Umbilical cord (tissue), 2 donors: ENCODE results near the gene KCNS1. TPM values are rescaled to one million over a fixed set of nuclear protein-coding genes. Genes with fewer than 3 reads are reported as not detected.
A peak's percentile ranks its signal among the peaks of the same experiment; 100 is the strongest.

ENCODE experiments used
- DNase-seq: peaks from one replicate; pipeline ENCODE4 v3.0.0-alpha.2; 2015; ENCODE audit warnings: low spot score
- total RNA-seq: library from RNA; depleted of rRNA; stranded (reverse); fragments of >200 nt; gene quantifications from one replicate; pipeline ENCODE4 v1.2.3, GENCODE V29; 2014; ENCODE audit warnings: low replicate concordance; ENCODE audit not compliant: insufficient read depth

KCNS1 gene
- total RNA-seq, 1 donor from 2014 or later, result 2.4 TPM

DNA sequence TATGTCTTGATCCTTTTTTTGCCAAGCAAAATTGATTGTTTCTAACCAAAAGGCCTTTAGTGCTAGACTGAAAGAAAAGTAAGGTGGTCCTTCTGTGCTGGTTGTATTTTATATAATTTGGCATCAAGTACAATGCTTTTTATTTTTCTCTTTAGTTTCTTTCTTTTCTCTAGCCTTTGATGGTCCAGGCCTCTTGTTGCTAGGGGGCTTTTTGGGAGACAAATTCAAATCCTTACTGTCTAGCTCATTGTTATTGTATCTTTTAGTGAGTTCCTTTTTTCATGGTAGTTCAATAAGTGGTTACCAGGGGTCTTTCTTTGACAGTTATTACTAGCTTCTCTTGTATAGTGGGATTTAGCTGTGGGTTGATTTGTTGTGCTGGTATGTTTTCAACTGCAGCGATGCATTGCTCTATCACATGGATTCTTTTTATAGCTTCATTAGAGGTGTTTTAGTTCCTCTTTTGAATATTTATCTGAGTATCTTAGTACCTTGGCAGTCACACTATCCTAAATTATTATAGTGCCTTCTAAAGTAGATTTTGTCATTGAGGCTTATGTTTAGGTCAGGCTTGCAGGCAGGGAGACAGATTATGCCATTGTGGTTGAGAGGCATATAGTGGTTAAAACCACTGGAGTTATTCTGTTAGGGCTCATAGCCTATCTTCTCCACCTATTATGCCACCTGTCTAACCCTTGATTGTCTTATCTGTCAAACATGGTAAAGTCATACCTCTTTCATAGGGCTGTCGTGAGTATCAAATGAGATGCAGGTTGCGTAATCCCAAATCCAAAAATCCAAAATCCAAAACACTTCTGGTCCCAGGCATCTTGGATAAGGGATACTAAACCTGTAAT lies 49.5 kb downstream of the KCNS1 start:
- DNase-seq, result no peak

DNA sequence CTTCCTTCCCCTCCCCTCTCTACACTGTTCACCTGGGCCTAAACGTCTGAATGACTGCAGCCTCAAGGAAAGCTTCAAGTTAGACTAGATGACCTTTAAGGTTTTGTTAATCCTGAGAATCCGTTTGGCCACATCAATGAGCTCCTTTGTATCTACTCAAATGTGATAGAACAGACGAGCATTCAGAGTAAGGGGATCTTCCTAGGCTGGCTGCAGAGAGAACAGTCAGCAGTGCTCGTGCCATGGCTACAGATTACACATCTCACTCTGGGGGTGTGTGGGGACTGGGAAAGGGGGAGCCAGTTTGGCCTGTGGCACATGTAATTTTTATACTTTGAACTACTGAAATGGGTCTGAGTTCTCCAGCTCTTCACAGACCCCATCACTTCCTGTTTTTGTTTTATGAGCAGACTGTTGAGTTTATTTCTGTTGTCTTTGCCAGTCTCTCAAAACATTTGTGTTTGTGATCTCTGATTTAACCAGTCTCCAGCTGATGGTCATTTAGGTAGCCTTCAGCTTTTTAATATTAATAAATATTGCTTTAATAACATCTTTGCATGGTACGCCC lies 50.9 kb downstream of the KCNS1 start:
- DNase-seq, result no peak

DNA sequence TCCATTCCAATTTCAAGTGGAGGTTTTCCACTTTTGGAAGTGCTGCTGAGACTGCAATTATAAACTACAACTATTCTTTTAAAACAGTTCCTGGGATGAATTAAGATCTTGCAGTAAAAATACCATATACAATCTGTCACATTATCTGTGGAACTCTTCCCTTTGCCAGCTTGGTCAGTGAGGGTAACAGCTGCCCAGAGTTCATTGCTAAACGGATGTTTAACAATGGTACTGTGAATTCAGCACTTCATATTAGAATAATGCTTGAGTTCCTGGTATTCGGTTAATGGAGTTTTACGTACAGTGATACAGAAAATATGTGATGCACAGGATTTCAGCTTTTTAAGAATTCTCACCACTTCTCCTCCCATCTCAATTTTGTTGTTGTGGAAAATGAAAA lies 51.5 kb downstream of the KCNS1 start:
- no peak for DNase-seq

DNA sequence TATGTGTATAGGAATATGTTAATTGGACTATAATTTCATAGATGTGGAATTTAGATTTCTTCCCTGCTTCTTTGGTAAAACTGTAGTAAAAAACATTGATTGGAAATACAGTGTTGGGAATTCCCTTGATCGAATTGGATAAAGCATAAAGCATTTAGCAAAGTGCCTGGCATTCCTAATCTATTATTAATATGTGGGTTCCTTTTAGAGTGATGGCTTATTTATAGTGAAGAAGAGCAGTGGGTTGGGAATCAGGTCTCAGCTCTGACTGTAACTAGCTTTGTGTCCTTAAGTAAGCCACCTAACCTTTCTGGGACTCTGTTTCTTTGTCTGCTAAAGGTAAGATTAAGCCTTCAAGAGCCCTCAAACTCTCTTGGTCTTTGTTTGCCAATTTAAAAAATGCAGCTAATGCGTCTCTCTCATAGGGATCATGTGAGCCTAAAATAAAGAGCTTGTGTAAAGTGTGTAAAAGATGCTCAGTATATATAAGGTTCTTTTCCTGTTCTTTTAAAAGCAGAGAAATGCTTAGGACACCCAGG lies 53.3 kb downstream of the KCNS1 start:
- no peak for DNase-seq

DNA sequence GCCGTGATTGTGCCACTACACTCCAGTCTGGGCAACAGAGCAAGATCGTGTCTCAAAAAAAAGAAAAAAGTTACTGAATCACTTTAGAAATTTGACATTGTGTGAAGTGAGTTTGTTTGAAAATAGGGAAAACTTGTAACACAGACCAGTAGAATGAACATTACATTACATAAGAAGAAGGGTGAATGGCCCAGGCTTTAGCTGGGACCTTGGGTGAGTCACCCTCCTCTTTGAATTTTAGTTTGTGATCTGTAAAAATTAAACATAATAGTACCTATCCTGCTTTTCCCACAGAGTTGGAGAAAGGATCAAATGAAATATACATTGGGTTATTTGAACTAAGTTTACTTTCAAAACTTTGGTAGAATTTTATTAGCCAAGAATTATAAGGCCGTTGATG lies 56.3 kb downstream of the KCNS1 start:
- DNase-seq, result no peak

DNA sequence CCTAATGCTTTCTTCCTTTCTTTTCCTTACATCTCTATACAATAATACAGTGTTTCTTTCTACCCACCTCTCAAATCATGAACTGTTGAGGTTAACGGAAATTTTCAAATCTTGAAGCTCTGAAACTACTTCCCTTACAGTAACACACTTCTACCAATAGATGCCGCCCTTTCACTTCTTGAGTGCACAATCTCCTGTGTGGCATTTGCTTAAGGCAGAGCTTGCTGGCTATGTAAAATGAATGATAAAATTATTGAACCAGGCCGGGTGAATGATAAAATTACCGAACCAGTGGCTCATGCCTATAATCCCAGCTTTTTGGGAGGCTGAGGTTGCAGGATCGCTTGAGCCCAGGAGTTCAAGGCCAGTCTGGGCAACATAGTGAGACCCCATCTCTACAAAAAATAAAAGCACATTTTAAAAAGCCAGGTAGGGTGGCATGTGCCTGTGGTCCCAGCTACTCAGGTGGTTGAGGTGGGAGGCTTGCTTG lies 56.8 kb downstream of the KCNS1 start:
- peak; percentile 81 for DNase-seq

DNA sequence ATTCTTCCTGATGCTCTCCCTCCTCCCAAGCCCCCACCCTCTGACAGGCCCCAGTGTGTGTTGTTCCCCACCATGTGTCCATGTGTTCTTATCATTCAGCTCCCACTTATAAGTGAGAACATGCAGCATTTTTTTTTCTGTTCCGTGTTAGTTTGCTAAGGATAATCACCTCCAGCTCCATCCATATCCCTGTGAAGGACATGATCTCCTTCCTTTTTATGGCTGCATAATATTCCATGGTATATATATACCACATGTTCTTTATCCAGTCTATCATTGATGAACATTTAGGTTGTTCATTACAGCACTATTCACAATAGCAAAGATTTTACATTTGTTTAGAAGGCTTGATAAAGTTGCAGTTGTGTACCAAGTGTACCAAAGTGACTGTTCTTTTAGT lies 57.9 kb downstream of the KCNS1 start:
- no peak for DNase-seq

Other genes with a start within 250 kb of the KCNS1 start
- 57.5 TPM for gene YWHAB, start 215.4 kb downstream of the KCNS1 start, total RNA-seq
- 6.5 TPM for gene PABPC1L, start 191.1 kb downstream of the KCNS1 start, total RNA-seq
- 7.2 TPM for gene TOMM34, start 140.7 kb downstream of the KCNS1 start, total RNA-seq
- gene STK4, start 134.6 kb downstream of the KCNS1 start, total RNA-seq, result 34.4 TPM
- 1.2 TPM for gene WFDC5, start 14.0 kb upstream of the KCNS1 start, total RNA-seq
- not detected for gene WFDC12, start 23.3 kb upstream of the KCNS1 start, total RNA-seq
- not detected for gene PI3, start 73.8 kb upstream of the KCNS1 start, total RNA-seq
- 6.0 TPM for gene SEMG1, start 105.9 kb upstream of the KCNS1 start, total RNA-seq
- gene SEMG2, start 120.2 kb upstream of the KCNS1 start, total RNA-seq, result 0.48 TPM
- 2.4 TPM for gene SLPI, start 153.4 kb upstream of the KCNS1 start, total RNA-seq
- gene RBPJL, start 205.7 kb upstream of the KCNS1 start, total RNA-seq, result not detected
- gene MATN4, start 207.2 kb upstream of the KCNS1 start, total RNA-seq, result not detected
- 28.9 TPM for gene SDC4, start 247.3 kb upstream of the KCNS1 start, total RNA-seq